ENCODE measurements around the gene IKZF5. TPM values are rescaled to one million over a fixed set of nuclear protein-coding genes. Genes with fewer than 3 reads are reported as not detected.
A peak's percentile ranks its signal among the peaks of the same experiment; 100 is the strongest.

The IKZF5 gene
- total RNA-seq, 4 donors from 2014 or later = 3.1 to 30.7 (median 21.1) TPM

DNA sequence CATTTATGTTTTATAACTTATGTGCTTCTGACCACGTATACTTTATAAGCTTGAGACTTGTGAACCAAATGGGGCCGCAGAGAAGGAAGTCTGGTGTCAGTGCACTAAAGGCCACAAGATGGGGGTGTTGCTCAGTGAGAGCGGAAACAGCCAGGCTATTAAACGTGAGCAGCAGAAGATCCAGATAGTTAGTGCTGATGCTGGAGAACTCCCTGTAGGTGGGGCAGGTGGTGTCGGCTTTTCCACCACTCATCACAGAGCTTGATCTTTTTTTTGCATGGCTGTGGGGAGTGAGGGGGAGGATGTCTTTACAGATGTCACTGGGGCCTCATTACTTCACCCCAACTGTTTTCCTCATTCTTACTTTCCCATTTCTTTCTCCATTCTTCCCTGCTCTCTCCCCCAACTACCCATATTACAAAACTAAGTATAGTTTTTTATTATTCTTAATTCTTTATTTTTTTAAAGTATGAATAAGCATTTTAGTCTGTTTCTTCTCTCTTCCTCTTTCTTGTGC lies 34.9 kb upstream of the IKZF5 start:
- DNase-seq = no peak
- TF ChIP-seq POLR2A (IDR thresholded peaks at IDR 0.05) = no peak
- TF ChIP-seq CTCF (IDR thresholded peaks at IDR 0.05) = peak in 3 of 4 experiments; percentile 11 to 18 (median 14)
- no peaks in the 10 kb centered on the region for H3K9me3 ChIP-seq
- no peaks in the 10 kb centered on the region for H3K36me3 ChIP-seq
- no peaks in the 10 kb centered on the region for H3K27me3 ChIP-seq
- no peaks in the 10 kb centered on the region for H3K4me1 ChIP-seq
- intact Hi-C loops (cut with DNase I; ENCODE audit: low total_unique reads) = no loop called here
- no peak overlapping the region for H3K4me3 ChIP-seq
- no peak overlapping the region for H3K27ac ChIP-seq

- H3K27ac ChIP-seq = no peak overlapping the region
- no peak for TF ChIP-seq POLR2A (IDR thresholded peaks at IDR 0.05)
- TF ChIP-seq CTCF (IDR thresholded peaks at IDR 0.05) = no peak
- no peaks in the 10 kb centered on the region for H3K36me3 ChIP-seq
- no peak overlapping the region for H3K4me3 ChIP-seq
- DNase-seq = no peak
- H3K4me1 ChIP-seq = no peaks in the 10 kb centered on the region
- H3K9me3 ChIP-seq = no peaks in the 10 kb centered on the region
- intact Hi-C loops (cut with DNase I; ENCODE audit: low total_unique reads) = no loop called here
- H3K27me3 ChIP-seq = no peaks in the 10 kb centered on the region
These were observed 34.3 kb upstream of the IKZF5 start for GRCh38 chr10:123042708-123043408.

GRCh38 chr10:123039632-123039930 lies 31.0 kb upstream of the IKZF5 start:
- intact Hi-C loops (cut with DNase I; ENCODE audit: low total_unique reads) = no loop called here
- Histone ChIP-seq H3K9me3 (no peaks in the 10 kb centered on the region), H3K4me1 (no peaks in the 10 kb centered on the region), H3K27me3 (no peaks in the 10 kb centered on the region), H3K4me3 (no peak overlapping the region), H3K27ac (no peak overlapping the region), H3K36me3 (no peaks in the 10 kb centered on the region)
- DNase-seq = no peak
- no peak for TF ChIP-seq CTCF (IDR thresholded peaks at IDR 0.05)
- TF ChIP-seq POLR2A (IDR thresholded peaks at IDR 0.05) = no peak

- H3K27ac ChIP-seq = no peak overlapping the region
- no peaks in the 10 kb centered on the region for H3K4me1 ChIP-seq
- DNase-seq = no peak
- TF ChIP-seq POLR2A (IDR thresholded peaks at IDR 0.05) (no peak), CTCF (IDR thresholded peaks at IDR 0.05) (no peak)
- no peaks in the 10 kb centered on the region for H3K27me3 ChIP-seq
- no peak overlapping the region for H3K4me3 ChIP-seq
- H3K9me3 ChIP-seq = no peaks in the 10 kb centered on the region
- H3K36me3 ChIP-seq = no peaks in the 10 kb centered on the region
- intact Hi-C loops (cut with DNase I; ENCODE audit: low total_unique reads) = no loop called here
These were observed 30.4 kb upstream of the IKZF5 start for GRCh38 chr10:123038782-123039631.

DNA sequence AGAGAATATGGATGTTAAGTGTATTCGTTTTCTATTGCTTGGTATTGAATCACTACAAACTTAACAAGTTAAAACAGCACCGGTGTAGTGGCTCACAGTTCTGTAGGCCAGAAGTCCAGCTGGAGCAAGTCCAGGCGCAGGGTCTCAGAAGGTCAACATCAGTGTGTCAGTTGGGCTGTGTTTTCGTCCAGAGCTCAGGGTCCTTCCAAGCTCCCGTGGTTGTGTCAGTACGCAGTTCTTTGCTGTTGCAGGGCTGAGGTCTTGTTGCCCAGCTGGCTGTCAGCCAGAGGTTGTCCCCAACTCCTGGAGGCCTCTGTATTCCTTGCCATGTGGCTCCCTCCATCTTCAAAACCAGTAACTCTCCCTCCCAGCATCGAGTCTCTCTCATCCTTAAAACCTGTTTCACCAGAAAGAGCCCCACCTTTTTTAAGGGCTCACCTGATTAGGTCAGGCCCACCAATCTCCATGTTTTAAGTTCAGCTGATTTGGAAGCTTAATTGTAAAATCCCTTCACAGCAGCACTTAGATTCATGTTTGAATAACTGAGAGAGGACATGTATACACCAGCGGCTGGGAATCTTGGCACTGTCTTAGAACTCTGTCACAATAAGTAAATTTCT lies 27.0 kb upstream of the IKZF5 start:
- Histone ChIP-seq H3K9me3 (no peaks in the 10 kb centered on the region), H3K27me3 (no peaks in the 10 kb centered on the region), H3K27ac (no peak overlapping the region), H3K36me3 (no peaks in the 10 kb centered on the region), H3K4me3 (no peak overlapping the region), H3K4me1 (no peaks in the 10 kb centered on the region)
- TF ChIP-seq POLR2A (IDR thresholded peaks at IDR 0.05) (no peak), CTCF (IDR thresholded peaks at IDR 0.05) (no peak)
- intact Hi-C loops (cut with DNase I; ENCODE audit: low total_unique reads) = no loop called here
- DNase-seq = no peak
